OCI-LY3 (cell line): ENCODE measurements around the gene GPR107.

ENCODE experiments used
- EZH2phosphoT487 ChIP-seq: fragments of 200-600 bp; shearing (Covaris generic); IDR thresholded peaks from 2 replicates; pipeline ENCODE4 v1.6.1; 2018; ENCODE audit warnings: antibody characterized with exemption, mixed run types, low read depth
- TF ChIP-seq, protein P1 (sequence below): fragments of 200-600, 300-600 bp; sonication (generic); IDR thresholded peaks from 2 replicates; pipeline ENCODE4 v1.5.1; 2014; ENCODE audit warnings: antibody characterized with exemption, low read length, low read depth

DNA sequence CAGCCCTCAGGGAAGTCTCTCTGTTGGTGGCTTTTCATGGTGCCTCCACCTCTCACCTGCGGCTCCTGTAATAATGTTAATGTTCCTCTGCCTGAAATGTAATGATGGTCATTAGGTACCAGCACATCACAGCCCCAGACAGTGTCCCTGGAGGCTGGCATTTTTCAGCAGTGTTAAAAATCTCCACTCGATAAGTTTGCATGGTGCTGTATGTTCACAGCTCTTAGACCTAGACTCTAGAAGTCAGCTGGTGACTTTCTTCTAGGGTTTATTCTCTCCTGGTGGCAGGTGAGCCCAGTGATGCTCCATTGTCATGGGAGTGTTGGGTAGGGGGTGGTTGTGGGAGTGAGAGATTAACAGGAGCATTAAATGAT is 53.1 kb downstream of the GPR107 start:
- TF ChIP-seq, protein P1, sequence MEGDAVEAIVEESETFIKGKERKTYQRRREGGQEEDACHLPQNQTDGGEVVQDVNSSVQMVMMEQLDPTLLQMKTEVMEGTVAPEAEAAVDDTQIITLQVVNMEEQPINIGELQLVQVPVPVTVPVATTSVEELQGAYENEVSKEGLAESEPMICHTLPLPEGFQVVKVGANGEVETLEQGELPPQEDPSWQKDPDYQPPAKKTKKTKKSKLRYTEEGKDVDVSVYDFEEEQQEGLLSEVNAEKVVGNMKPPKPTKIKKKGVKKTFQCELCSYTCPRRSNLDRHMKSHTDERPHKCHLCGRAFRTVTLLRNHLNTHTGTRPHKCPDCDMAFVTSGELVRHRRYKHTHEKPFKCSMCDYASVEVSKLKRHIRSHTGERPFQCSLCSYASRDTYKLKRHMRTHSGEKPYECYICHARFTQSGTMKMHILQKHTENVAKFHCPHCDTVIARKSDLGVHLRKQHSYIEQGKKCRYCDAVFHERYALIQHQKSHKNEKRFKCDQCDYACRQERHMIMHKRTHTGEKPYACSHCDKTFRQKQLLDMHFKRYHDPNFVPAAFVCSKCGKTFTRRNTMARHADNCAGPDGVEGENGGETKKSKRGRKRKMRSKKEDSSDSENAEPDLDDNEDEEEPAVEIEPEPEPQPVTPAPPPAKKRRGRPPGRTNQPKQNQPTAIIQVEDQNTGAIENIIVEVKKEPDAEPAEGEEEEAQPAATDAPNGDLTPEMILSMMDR = no peak
- no peak for TF ChIP-seq EZH2phosphoT487
